Trophoblast cell (in vitro differentiated cells and primary cell): ENCODE data around the gene RELA.
A peak's percentile ranks its signal among the peaks of the same experiment; 100 is the strongest.
"Not testable (repeated sequence)": the region's sequence is repeated elsewhere in the genome, so short reads cannot be mapped to it uniquely, and the experiment has no call there.

ENCODE experiments used
- DNase-seq, 2 donors: peaks; one replicate each; pipeline ENCODE4 v3.0.0-alpha.2; 2016
- H2AFZ ChIP-seq: 2 replicates; pipeline ENCODE4 v1.6.1; 2013; ENCODE audit warnings: low read length, moderate library complexity, mild to moderate bottlenecking; ENCODE audit not compliant: insufficient read depth, poor library complexity
- H2AK5ac ChIP-seq: 2 replicates; pipeline ENCODE4 v1.6.1; 2013; ENCODE audit warnings: mild to moderate bottlenecking, low read length
- H2BK120ac ChIP-seq: 2 replicates; pipeline ENCODE4 v1.6.1; 2013; ENCODE audit warnings: low read length, mild to moderate bottlenecking, moderate library complexity; ENCODE audit not compliant: insufficient read depth, poor library complexity
- H2BK12ac ChIP-seq: 2 replicates; pipeline ENCODE4 v1.6.1; 2013; ENCODE audit warnings: mild to moderate bottlenecking, low read length, moderate library complexity
- H2BK5ac ChIP-seq: 2 replicates; pipeline ENCODE4 v1.6.1; 2013; ENCODE audit warnings: low read length, low read depth, moderate library complexity, mild to moderate bottlenecking; ENCODE audit not compliant: poor library complexity
- H3K14ac ChIP-seq: 2 replicates; pipeline ENCODE4 v1.6.1; 2013; ENCODE audit warnings: mild to moderate bottlenecking, low read length
- H3K18ac ChIP-seq: 2 replicates; pipeline ENCODE4 v1.6.1; 2013; ENCODE audit warnings: mild to moderate bottlenecking, low read length
- H3K23ac ChIP-seq: 2 replicates; pipeline ENCODE4 v1.6.1; 2013; ENCODE audit warnings: low read length
- H3K27ac ChIP-seq: 2 replicates; pipeline ENCODE4 v1.5.1; 2013; ENCODE audit warnings: low read depth, mild to moderate bottlenecking, inconsistent platforms, low read length, moderate library complexity
- H3K27me3 ChIP-seq: 2 replicates; pipeline ENCODE4 v1.6.1; 2013; ENCODE audit warnings: inconsistent platforms, mild to moderate bottlenecking, low read length, moderate library complexity; ENCODE audit not compliant: insufficient read depth
- H3K36me3 ChIP-seq, 2 experiments: 1 replicate in 1 of 2; 2 replicates in 1 of 2; pipeline ENCODE4 v1.6.1; 2013; ENCODE audit warnings: low read length in 2 of 2, mild to moderate bottlenecking in 2 of 2, moderate library complexity in 1 of 2; ENCODE audit not compliant: insufficient read depth in 2 of 2, control insufficient read depth in 1 of 2
- H3K4ac ChIP-seq: 2 replicates; pipeline ENCODE4 v1.6.1; 2013; ENCODE audit warnings: low read depth, mild to moderate bottlenecking, low read length, moderate library complexity
- H3K4me1 ChIP-seq, 2 experiments: 1 replicate in 1 of 2; 2 replicates in 1 of 2; pipeline ENCODE4 v1.6.1; 2013; ENCODE audit warnings: low read length in 2 of 2, mild to moderate bottlenecking in 2 of 2, moderate library complexity in 1 of 2; ENCODE audit not compliant: insufficient read depth in 2 of 2, control insufficient read depth in 1 of 2
- H3K4me2 ChIP-seq: 2 replicates; pipeline ENCODE4 v1.6.1; 2013; ENCODE audit warnings: inconsistent platforms, mild to moderate bottlenecking, low read length, moderate library complexity
- H3K4me3 ChIP-seq: 2 replicates; pipeline ENCODE4 v1.5.1; 2013; ENCODE audit warnings: mild to moderate bottlenecking, low read depth, low read length, inconsistent platforms
- H3K79me1 ChIP-seq: one replicate; pipeline ENCODE4 v1.6.1; 2013; ENCODE audit warnings: low read length
- H3K79me2 ChIP-seq: 2 replicates; pipeline ENCODE4 v1.6.1; 2013; ENCODE audit warnings: low read length, mild to moderate bottlenecking; ENCODE audit not compliant: control insufficient read depth, insufficient read depth, poor library complexity
- H3K9ac ChIP-seq: 2 replicates; pipeline ENCODE4 v1.6.1; 2013; ENCODE audit warnings: mild to moderate bottlenecking, low read length
- H3K9me3 ChIP-seq: 2 replicates; pipeline ENCODE4 v1.6.1; 2013; ENCODE audit warnings: low read depth, mild to moderate bottlenecking, control low read depth, inconsistent platforms, low read length; ENCODE audit not compliant: insufficient read depth
- H4K12ac ChIP-seq: 2 replicates; pipeline ENCODE4 v1.6.1; 2013; ENCODE audit warnings: low read depth, mild to moderate bottlenecking, low read length, moderate library complexity
- H4K8ac ChIP-seq: 2 replicates; pipeline ENCODE4 v1.6.1; 2013; ENCODE audit warnings: low read depth, mild to moderate bottlenecking, low read length, moderate library complexity
- H4K91ac ChIP-seq: one replicate; pipeline ENCODE4 v1.6.1; 2013; ENCODE audit warnings: low read depth, mild to moderate bottlenecking, low read length, moderate library complexity
- WGBS: extraction: QIAGEN DNeasy Blood & Tissue Kit; methylation state at CpG from one replicate; pipeline ENCODE4 v1.1.7; 2013; ENCODE audit warnings: missing lambda C conversion rate; ENCODE audit not compliant: insufficient read length, insufficient coverage; ENCODE audit errors: extremely low coverage; 5-methylcytosine and 5-hydroxymethylcytosine counted together

RELA gene

GRCh38 chr11:65660908-65661307 is 1.8 kb downstream of the RELA start:
- not testable (repeated sequence) for H4K8ac ChIP-seq, H4K12ac ChIP-seq, H3K4me2 ChIP-seq, H2AFZ ChIP-seq, H2AK5ac ChIP-seq, H3K27me3 ChIP-seq, H3K9me3 ChIP-seq, H3K4me1 ChIP-seq, H3K4ac ChIP-seq, H2BK5ac ChIP-seq, H3K9ac ChIP-seq, H3K14ac ChIP-seq, H3K18ac ChIP-seq, H2BK120ac ChIP-seq, H2BK12ac ChIP-seq, H3K23ac ChIP-seq, H3K4me3 ChIP-seq, H4K91ac ChIP-seq, H3K27ac ChIP-seq, DNase-seq
- WGBS, result no CpG with 5 or more reads among the region's 9 CpGs
- Histone ChIP-seq H3K79me1 (peaks cover 15% of the 10 kb centered on the region), H3K79me2 (peaks cover 14% of the 10 kb centered on the region), H3K36me3 (peaks cover 38 to 50% of the 10 kb centered on the region in 2 experiments)

- Histone ChIP-seq H3K9ac (no peak overlapping the region), H3K9me3 (no peaks in the 10 kb centered on the region), H3K4me2 (no peak overlapping the region), H3K23ac (no peak overlapping the region), H2BK5ac (no peak overlapping the region), H3K27me3 (no peaks in the 10 kb centered on the region), H4K91ac (no peak overlapping the region), H3K18ac (no peak overlapping the region), H2BK120ac (no peak overlapping the region), H2AK5ac (no peak overlapping the region), H4K8ac (no peak overlapping the region), H3K4ac (no peak overlapping the region), H3K79me1 (peaks cover 15% of the 10 kb centered on the region), H2AFZ (no peak overlapping the region), H3K27ac (no peak overlapping the region), H3K14ac (no peak overlapping the region), H2BK12ac (no peak overlapping the region), H4K12ac (no peak overlapping the region), H3K79me2 (peaks cover 14% of the 10 kb centered on the region), H3K4me3 (no peak overlapping the region), H3K36me3 (peaks cover 47 to 59% of the 10 kb centered on the region in 2 experiments), H3K4me1 (peaks cover 5 to 9% of the 10 kb centered on the region in 2 experiments)
- WGBS, result no CpG with 5 or more reads among the region's 9 CpGs
- DNase-seq, result no peak
These were observed 2.7 kb downstream of the RELA start for GRCh38 chr11:65660038-65660437.

- no peak overlapping the region for H2BK5ac ChIP-seq
- H3K9me3 ChIP-seq, result no peaks in the 10 kb centered on the region
These were observed 4.3 kb downstream of the RELA start for GRCh38 chr11:65658174-65659021.

GRCh38 chr11:65657426-65657825 is 5.3 kb downstream of the RELA start:
- peaks cover 8% of the 10 kb centered on the region for H3K79me2 ChIP-seq
- peaks cover 13% of the 10 kb centered on the region for H3K79me1 ChIP-seq
- no peak overlapping the region for H2AFZ ChIP-seq
- H3K4me3 ChIP-seq, result peak overlapping the region; percentile 45
- H4K8ac ChIP-seq, result no peak overlapping the region
- no peaks in the 10 kb centered on the region for H3K27me3 ChIP-seq
- no peak overlapping the region for H3K14ac ChIP-seq
- H2BK5ac ChIP-seq, result no peak overlapping the region
- no peak overlapping the region for H3K4me2 ChIP-seq
- H2BK12ac ChIP-seq, result no peak overlapping the region
- H3K4ac ChIP-seq, result no peak overlapping the region
- no peaks in the 10 kb centered on the region for H3K9me3 ChIP-seq
- no peak overlapping the region for H4K12ac ChIP-seq
- no peak overlapping the region for H3K23ac ChIP-seq
- H2AK5ac ChIP-seq, result no peak overlapping the region
- DNase-seq, result no peak
- H3K18ac ChIP-seq, result no peak overlapping the region
- H2BK120ac ChIP-seq, result no peak overlapping the region
- H3K27ac ChIP-seq, result no peak overlapping the region
- WGBS, result no CpG with 5 or more reads among the region's 7 CpGs
- H3K36me3 ChIP-seq, result peaks cover 59 to 74% of the 10 kb centered on the region in 2 experiments
- H4K91ac ChIP-seq, result no peak overlapping the region
- H3K9ac ChIP-seq, result no peak overlapping the region
- peaks cover 12 to 17% of the 10 kb centered on the region in 2 experiments for H3K4me1 ChIP-seq

More at GRCh38 chr11:65658174-65659021, 4.3 kb downstream of the RELA start:
- Histone ChIP-seq H2BK120ac (no peak overlapping the region), H3K79me1 (peaks cover 12% of the 10 kb centered on the region), H3K18ac (no peak overlapping the region), H2AK5ac (no peak overlapping the region), H4K91ac (no peak overlapping the region), H3K27me3 (no peaks in the 10 kb centered on the region), H3K23ac (no peak overlapping the region), H4K8ac (no peak overlapping the region), H3K4ac (no peak overlapping the region), H3K14ac (no peak overlapping the region), H3K4me2 (no peak overlapping the region), H4K12ac (no peak overlapping the region), H3K36me3 (peaks cover 59 to 74% of the 10 kb centered on the region in 2 experiments), H3K27ac (no peak overlapping the region), H3K4me3 (no peak overlapping the region), H3K4me1 (peaks cover 9 to 12% of the 10 kb centered on the region in 2 experiments), H3K9ac (no peak overlapping the region), H2BK12ac (no peak overlapping the region), H2AFZ (no peak overlapping the region), H3K79me2 (peaks cover 13% of the 10 kb centered on the region)
- DNase-seq, result no peak
- WGBS, result no CpG with 5 or more reads among the region's 21 CpGs
